HG03135 (cell line): ENCODE measurements around the gene ABO.
"Not testable (repeated sequence)": the region's sequence is repeated elsewhere in the genome, so short reads cannot be mapped to it uniquely, and the experiment has no call there.

Experiments used
- ATAC-seq: cut with Tn5 transposase; IDR thresholded peaks from one replicate; pipeline ENCODE4 v1.9.1; 2021; ENCODE audit warnings: mild to moderate bottlenecking, moderate library complexity; ENCODE audit not compliant: unreplicated experiment

ABO gene

GRCh38 chr9:133264235-133264764 is 10.7 kb downstream of the ABO start:
- no peak for ATAC-seq

- ATAC-seq = no peak
Measured at GRCh38 chr9:133263557-133263956, 11.4 kb downstream of the ABO start.

GRCh38 chr9:133262226-133262625 is 12.8 kb downstream of the ABO start:
- ATAC-seq = no peak

DNA sequence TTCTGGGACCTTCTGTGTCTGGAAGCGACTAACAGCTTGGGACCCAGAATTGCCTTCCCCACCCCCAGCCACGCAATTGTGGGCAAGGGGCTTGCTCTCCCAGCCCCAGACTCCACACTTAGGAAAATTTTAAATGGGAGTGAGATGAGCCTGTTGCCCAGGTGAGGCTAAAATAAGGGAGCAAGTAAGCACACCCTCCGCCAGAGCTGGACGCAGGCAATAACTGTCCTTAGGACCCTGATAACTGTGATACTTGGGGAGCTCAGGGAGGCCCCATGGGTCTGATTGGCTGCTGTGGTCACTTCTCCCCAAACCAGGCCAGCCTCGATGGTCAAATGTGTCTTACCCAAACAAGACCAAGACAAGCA is 13.3 kb downstream of the ABO start:
- ATAC-seq = no peak

DNA sequence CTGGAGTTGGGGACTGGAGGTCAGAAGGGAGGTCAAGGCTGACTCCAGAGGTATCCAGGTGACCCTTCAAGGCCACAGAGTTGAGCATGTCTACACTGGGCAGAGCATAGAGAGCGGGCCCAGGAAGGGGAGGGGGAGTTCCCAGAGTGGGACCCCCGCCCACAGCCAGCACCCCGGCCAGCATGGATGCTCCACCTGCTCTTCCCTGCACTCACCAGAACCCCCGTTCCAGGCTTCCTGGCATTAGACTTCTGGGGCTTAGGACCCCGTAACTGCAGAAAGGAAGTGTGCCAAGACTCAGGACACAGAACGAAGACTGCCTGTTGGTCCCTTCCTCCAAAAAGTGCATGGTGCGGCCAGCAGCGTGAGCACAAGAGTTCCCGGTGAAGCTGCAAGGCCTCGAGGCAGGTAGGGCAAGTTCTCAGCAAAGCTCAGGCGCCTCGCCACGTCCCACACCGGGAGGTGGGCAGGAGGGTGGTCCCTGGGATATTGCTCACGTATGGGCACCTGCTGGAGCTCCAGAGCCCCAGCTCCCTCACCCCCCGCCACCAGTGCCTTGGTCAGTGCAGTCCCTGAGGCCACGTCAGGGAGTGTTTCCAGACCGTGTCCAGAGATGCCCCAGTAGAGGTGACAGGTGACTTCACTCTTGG is 13.8 kb downstream of the ABO start:
- ATAC-seq = no peak

DNA sequence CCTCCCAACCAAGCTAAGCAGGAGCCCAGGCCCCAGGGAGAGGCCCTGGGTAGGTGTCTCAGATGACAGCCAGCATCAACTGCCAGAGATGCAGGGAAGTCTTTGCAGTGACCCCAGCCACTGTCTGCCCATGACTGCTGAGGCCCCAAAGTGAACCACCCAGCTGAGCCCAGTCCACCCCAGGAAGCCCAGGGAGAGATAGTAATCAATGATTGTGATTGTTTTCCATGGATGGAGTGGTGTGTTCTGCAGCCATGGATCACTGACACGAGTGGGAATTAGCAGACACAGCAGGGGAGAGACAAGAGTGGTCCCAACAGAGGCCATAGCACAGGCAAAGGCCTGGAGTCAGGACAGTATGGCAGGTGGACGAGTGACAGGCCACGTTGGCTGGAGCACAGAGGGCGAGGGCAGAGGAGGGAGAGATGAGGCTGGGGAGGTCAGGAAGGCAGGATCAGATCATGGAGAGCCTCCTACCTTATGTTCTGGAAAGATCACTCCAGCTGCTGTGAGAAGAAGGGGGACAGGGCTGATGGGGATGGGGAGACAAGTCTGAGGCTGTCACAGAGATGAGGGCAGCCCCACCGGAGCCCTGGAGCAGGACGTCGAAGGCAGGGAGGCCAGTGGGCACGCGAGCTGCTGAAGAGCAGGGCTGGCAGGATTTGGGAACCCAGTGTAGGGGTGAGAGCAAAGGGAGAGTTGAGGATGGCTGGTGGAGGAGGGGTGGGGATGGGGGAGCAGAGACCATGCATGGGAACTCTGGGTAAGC is 14.5 kb downstream of the ABO start:
- no peak for ATAC-seq

DNA sequence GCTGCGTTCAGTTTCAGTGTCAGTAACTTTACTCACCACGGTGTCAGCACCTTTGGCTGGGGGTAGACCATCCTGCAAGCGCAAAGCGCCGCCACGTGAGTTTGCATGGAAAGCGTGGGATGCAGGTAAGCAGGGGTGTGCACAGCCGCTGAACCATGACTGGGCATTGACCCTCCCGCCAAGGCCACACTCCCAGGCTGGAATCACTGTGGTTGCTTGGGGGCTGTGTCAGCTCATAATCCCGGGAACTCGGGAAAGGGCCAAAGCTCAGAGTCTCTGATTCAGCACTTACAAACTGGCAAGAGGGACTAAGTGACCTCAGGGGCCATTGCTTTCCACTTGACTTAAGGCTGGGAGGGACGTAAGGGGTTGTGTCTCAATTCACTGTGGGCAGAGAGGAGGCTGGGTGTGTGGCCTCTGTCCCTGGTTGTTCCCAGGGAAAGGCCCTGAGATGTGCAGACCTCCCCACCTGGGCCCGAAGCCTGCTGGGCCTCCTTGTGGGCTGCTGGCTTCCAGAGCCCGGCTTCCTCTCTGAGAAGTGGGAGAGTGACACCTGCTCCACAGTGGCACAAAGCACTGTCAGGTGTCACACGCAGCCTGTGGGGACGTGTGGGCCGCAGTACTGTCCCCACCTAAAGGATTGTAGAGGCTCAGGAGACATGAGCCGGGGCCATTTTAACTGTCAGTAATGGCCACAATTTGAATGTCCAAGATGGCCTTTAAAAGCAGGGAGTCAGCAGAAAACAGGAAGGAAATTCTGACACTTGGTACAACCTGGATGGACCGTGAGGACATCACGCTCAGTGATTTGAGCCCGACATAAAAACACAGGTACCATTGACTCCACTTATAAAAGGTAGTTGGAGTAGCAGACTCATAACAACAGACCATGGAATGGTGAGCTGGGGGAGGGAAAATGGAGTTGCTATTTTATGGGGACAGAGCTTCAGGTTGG is 16.7 kb downstream of the ABO start:
- ATAC-seq = no peak

GRCh38 chr9:133257465-133257956 is 17.5 kb downstream of the ABO start:
- ATAC-seq = no peak

GRCh38 chr9:133256686-133257091 is 18.3 kb downstream of the ABO start:
- no peak for ATAC-seq

GRCh38 chr9:133256136-133256461 is 18.9 kb downstream of the ABO start:
- no peak for ATAC-seq

DNA sequence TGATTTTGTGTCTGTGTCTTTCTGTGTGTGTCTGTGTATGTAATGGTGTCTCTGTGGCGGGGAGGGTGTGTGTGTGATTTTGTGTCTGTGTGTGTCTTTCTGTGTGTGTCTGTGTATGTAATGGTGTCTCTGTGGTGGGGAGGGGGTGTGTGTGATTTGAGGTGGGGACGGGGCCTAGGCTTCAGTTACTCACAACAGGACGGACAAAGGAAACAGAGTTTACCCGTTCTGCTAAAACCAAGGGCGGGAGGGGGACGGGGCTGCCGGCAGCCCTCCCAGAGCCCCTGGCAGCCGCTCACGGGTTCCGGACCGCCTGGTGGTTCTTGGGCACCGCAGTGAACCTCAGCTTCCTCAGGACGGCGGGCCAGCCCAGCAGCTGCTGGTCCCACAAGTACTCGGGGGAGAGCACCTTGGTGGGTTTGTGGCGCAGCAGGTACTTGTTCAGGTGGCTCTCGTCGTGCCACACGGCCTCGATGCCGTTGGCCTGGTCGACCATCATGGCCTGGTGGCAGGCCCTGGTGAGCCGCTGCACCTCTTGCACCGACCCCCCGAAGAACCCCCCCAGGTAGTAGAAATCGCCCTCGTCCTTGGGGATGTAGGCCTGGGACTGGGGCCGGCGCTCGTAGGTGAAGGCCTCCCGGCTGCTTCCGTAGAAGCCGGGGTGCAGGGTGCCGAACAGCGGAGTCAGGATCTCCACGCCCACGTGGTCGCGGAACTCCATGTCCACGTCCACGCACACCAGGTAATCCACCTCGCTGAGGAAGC is 19.4 kb downstream of the ABO start:
- no peak for ATAC-seq

GRCh38 chr9:133254471-133254870 is 20.5 kb downstream of the ABO start:
- ATAC-seq = no peak

DNA sequence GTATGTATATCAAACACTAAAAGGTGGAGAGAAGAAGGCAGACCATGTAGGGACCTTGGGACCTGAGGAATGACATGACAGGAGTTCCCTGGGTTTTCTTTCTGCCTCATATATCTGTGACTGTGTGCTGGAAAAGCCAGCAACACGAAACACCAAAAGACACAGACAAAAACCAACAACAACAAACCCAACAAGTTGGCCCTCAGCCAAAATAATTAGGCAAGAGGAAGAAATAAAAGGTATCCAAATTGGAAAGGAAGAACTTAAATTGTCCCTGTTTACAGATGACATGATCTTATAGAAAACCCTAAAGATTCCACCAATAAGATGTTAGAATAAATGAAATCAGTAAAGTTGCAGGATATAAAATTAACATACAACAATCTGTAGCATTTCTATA is 21.7 kb downstream of the ABO start:
- ATAC-seq = no peak

DNA sequence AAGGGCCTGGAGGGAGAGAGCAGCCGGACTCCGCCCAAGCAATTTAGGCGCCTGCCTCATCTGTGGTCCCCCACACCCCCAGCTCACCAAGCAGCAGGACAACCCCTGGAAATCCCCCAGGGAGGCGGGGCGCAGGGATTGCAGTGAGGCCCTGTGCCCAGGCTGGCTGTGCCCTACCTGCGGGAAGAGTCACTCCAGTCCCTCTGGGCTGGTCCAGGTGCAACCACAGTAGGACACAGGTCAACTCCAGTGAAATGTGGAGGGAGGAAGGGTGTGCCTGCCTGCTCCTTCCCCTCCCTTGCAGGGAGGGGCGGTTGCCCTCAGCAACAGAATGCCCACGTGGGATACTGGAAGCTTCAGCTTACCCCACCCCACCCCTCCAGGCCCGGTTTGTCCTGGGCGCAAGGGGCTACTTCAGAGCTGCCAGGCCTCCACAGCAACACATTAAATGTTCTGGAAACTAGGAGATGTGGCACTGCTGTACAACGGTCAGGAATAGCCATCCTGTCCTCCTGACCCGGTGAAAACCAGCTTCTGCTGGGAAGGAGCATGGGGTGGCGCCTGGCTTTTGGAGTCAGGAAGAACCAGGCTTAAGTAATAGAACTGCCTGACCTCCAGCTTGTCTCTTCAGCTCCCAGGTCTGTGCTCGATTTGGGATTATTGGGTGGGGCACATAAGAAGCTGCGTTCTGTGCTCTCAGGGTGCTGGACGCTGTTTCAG is 22.5 kb downstream of the ABO start:
- no peak for ATAC-seq

- no peak for ATAC-seq
Measured at GRCh38 chr9:133251773-133252172, 23.2 kb downstream of the ABO start.

- not testable (repeated sequence) for ATAC-seq
Measured at GRCh38 chr9:133251221-133251620, 23.8 kb downstream of the ABO start.

DNA sequence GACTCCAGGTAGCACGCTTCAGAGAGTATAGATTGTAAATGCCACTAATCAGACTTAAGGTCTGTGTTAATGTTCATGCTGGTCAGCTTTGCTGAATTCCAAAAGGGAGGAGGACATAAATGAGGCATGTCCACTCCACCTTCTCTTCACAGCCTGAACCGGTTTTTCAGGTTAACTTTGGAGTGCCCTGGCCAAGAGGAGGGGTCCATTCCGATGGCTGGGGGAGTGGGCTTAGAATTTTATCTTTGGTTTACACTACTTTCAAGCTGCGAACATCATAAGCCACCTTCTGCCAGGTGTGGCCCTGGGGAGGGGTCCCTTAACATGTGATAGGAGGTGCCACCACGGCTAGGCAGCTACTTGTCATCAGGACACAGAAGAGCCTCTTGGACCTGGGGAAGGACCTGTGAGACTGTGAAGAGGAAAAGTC is 24.2 kb downstream of the ABO start:
- ATAC-seq = no peak

DNA sequence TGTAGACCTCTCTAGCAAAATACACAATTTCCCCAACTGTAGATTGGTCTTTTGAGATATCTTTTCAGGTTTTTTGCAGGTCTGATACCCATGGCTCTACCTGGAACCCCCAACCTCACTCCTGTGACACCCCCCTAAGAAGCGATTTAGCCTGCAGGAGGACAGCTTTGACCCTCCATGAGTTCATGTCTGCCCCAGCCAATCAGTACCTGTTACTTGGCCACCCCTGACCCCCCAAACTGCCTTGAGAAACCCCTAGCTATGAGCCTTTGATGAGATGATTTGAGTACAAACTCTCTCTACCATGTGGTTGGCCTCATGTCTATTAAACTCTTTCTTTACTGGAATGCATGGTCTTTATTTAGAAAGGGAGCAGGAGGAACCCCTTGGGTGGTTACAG is 25.7 kb downstream of the ABO start:
- no peak for ATAC-seq

DNA sequence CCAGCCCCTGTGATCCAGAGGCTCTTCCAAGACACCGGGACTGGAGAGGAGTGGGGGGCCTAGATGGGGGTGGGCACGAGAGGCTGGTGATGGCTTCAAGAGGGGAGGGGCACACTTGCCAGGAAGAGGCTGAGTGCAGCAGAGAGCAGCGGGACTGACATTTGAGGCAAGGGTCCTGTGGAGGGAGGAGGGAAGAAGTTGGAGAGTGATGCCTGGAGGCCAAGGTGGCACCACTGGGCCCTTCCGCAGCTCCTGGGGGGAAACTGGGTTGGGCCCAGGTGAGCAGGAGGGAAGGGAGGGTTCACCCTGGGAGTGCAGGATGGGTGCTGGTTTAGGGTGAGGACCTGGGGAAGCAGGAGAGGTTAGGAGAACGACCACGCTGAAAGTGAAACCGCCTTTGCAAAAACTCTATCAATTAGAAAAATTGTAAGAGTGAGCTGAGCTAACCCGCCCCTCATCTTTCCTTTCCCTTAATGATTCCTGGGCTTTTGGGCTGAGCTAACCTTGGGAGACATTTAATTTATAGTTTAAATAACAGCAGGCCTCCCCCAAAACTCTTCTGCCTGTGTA is 26.2 kb downstream of the ABO start:
- ATAC-seq = no peak

GRCh38 chr9:133247632-133248031 is 27.4 kb downstream of the ABO start:
- ATAC-seq = no peak
